K562 (cell line): ENCODE data around the gene CPED1. TPM values are rescaled to one million over a fixed set of nuclear protein-coding genes. Genes with fewer than 3 reads are reported as not detected.

Experiments
- ATAC-seq: fragments of 200-7000 bp; cut with Tn5 transposase; 3 replicates; pipeline ENCODE4 v1.9.1; 2020; ENCODE audit warnings: moderate library complexity
- BruUV-seq: library from RNA; stranded (reverse); fragments of 400-500 nt; replicated peaks from 2 replicates; lab custom pipeline; 2021; lab: Mats Ljungman, UMichigan
- CTCF ChIA-PET: fragments of 300-600 bp; formaldehyde crosslinking; extraction: SDS; loops from one replicate; lab custom pipeline; 2021; ENCODE audit warnings: low intra/inter-chr PET ratio; lab: Yijun Ruan, JAX
- POLR2A ChIA-PET: fragments of 300-600, 350-650 bp; sonication (Branson Sonifier 250); formaldehyde crosslinking; extraction: SDS; loops from one replicate; lab custom pipeline; 2021; ENCODE audit warnings: antibody characterized with exemption, inconsistent platforms; lab: Yijun Ruan, JAX
- DNase-seq, 4 experiments: peaks; one replicate each; pipeline versions ENCODE4 v3.0.0 to v3.0.0-alpha.2; 2011 to 2018; ENCODE audit warnings: low spot score in 3 of 4, mixed read lengths in 3 of 4; ENCODE audit errors: extremely low read depth in 1 of 4
- FAIRE-seq: peaks from 2 replicates; lab custom pipeline; 2011; peaks lifted over from hg19 to GRCh38; lab: Jason Lieb, UNC
- H2AFZ ChIP-seq: 2 replicates; pipeline ENCODE4 v1.6.0; 2011; ENCODE audit warnings: low read depth, low read length, control low read depth, inconsistent platforms
- H3K27ac ChIP-seq: fragments of 200-600 bp; 3 replicates; pipeline ENCODE4 v1.8.0; 2011; ENCODE audit warnings: low read depth, mild to moderate bottlenecking, control low read depth, inconsistent platforms, low read length, moderate library complexity, mixed read lengths; ENCODE audit errors: extremely low read depth
- H3K27me3 ChIP-seq, 2 experiments: fragments of 300-600 bp in 1 of 2; 2 replicates in 1 of 2; 3 replicates in 1 of 2; pipeline versions ENCODE4 v1.6.0 to v1.8.0; 2011; ENCODE audit warnings: inconsistent platforms in 2 of 2, low read length in 2 of 2, mild to moderate bottlenecking in 1 of 2, mixed read lengths in 1 of 2, moderate library complexity in 1 of 2; ENCODE audit not compliant: control insufficient read depth in 2 of 2, insufficient read depth in 2 of 2
- H3K36me3 ChIP-seq: fragments of 300-600 bp; 3 replicates; pipeline ENCODE4 v1.8.0; 2011; ENCODE audit warnings: mild to moderate bottlenecking, low read length, inconsistent platforms; ENCODE audit not compliant: control insufficient read depth, insufficient read depth
- H3K4me1 ChIP-seq, 2 experiments: fragments of 200-600 bp in 1 of 2; replicated peaks in 1 of 2; 2 replicates in 1 of 2; 3 replicates in 1 of 2; pipeline versions ENCODE4 v1.5.1 to v1.8.0; 2011; ENCODE audit warnings: inconsistent platforms in 2 of 2, low read length in 2 of 2, mild to moderate bottlenecking in 1 of 2, mixed read lengths in 1 of 2, moderate library complexity in 1 of 2; ENCODE audit not compliant: control insufficient read depth in 2 of 2, insufficient read depth in 2 of 2
- H3K4me2 ChIP-seq: 2 replicates; pipeline ENCODE4 v1.6.1; 2011; ENCODE audit warnings: low read length, control low read depth, inconsistent platforms, mixed read lengths; ENCODE audit not compliant: insufficient read depth
- H3K4me3 ChIP-seq: fragments of 200-600 bp; sonication (generic), shearing (Covaris generic); 2 replicates; pipeline ENCODE4 v1.5.1; 2016; ENCODE audit warnings: control low read depth, inconsistent platforms
- H3K79me2 ChIP-seq: fragments of 200-600 bp; 3 replicates; pipeline ENCODE4 v1.8.0; 2011; ENCODE audit warnings: low read length, inconsistent platforms; ENCODE audit not compliant: control insufficient read depth, insufficient read depth
- H3K9ac ChIP-seq, 2 experiments: 2 replicates each; pipeline versions ENCODE4 v1.6.0 to v1.6.1; 2011; ENCODE audit warnings: low read depth in 2 of 2, low read length in 2 of 2, control low read depth in 1 of 2, inconsistent platforms in 1 of 2, mild to moderate bottlenecking in 1 of 2, mixed read lengths in 1 of 2; ENCODE audit not compliant: insufficient read depth in 1 of 2
- H3K9me1 ChIP-seq: one replicate; pipeline ENCODE4 v1.6.0; 2011; ENCODE audit warnings: inconsistent platforms, mild to moderate bottlenecking, low read length, moderate library complexity; ENCODE audit not compliant: control insufficient read depth, insufficient read depth
- H3K9me3 ChIP-seq: replicated peaks from 2 replicates; pipeline ENCODE4 v1.5.1; 2011; ENCODE audit warnings: low read depth, low read length, inconsistent platforms; ENCODE audit not compliant: control insufficient read depth, insufficient read depth
- H4K20me1 ChIP-seq: replicated peaks from 2 replicates; pipeline ENCODE4 v1.6.1; 2011; ENCODE audit warnings: low read length, inconsistent platforms, mixed read lengths; ENCODE audit not compliant: control insufficient read depth, insufficient read depth
- ELF4 ChIP-seq: fragments of 450-650 bp; formaldehyde crosslinking; IDR thresholded peaks from 2 replicates; pipeline ENCODE4 v1.4.0; 2022; ENCODE audit warnings: missing genetic modification characterization
- GABPB1 ChIP-seq: sonication (generic); formaldehyde crosslinking; IDR thresholded peaks from 2 replicates; pipeline ENCODE4 v1.8.0; 2022; ENCODE audit warnings: mild to moderate bottlenecking, missing genetic modification reagents
- KLF1 ChIP-seq: fragments of 450-650 bp; IDR thresholded peaks from 2 replicates; pipeline ENCODE4 v1.6.1; 2016; ENCODE audit warnings: missing genetic modification characterization, missing compliant biosample characterization
- LARP7 ChIP-seq: fragments of 450-650 bp; IDR thresholded peaks from 2 replicates; pipeline ENCODE4 v1.6.1; 2016
- NCOA4 ChIP-seq: fragments of 450-650 bp; IDR thresholded peaks from 2 replicates; pipeline ENCODE4 v1.6.1; 2018; ENCODE audit warnings: mild to moderate bottlenecking; ENCODE audit not compliant: partially characterized antibody
- NCOR1 ChIP-seq: fragments of 450-650 bp; IDR thresholded peaks from 2 replicates; pipeline ENCODE4 v1.6.1; 2016; ENCODE audit warnings: mild to moderate bottlenecking, moderate library complexity
- NR2C2 ChIP-seq, 2 experiments: fragments of 200-800 bp in 1 of 2; sonication (Bioruptor generic) in 1 of 2; sonication (generic) in 1 of 2; formaldehyde crosslinking in 1 of 2; IDR thresholded peaks; 2 replicates each; pipeline versions ENCODE4 v1.6.1 to v1.8.0; 2016 to 2022; ENCODE audit warnings: mild to moderate bottlenecking in 1 of 2, missing compliant biosample characterization in 1 of 2, missing genetic modification characterization in 1 of 2, missing genetic modification reagents in 1 of 2
- RAD51 ChIP-seq: fragments of 450-650 bp; IDR thresholded peaks from 2 replicates; pipeline ENCODE4 v1.7.1; 2016; ENCODE audit warnings: low read depth, mild to moderate bottlenecking, borderline replicate concordance
- ZBTB1 ChIP-seq: sonication (generic); formaldehyde crosslinking; IDR thresholded peaks from 2 replicates; pipeline ENCODE4 v1.8.1; 2023; ENCODE audit warnings: missing genetic modification reagents, low read depth, mild to moderate bottlenecking, borderline replicate concordance
- ZNF668 ChIP-seq: fragments of 250-450 bp; sonication (Bioruptor Pico); IDR thresholded peaks from 2 replicates; pipeline ENCODE4 v1.8.0; 2022; ENCODE audit warnings: mild to moderate bottlenecking, inconsistent platforms
- WGBS: fragments of 100-300 bp; shearing (Covaris generic); methylation state at CpG from one replicate; pipeline ENCODE4 v1.1.6; 2016; ENCODE audit warnings: low coverage, mixed read lengths; ENCODE audit not compliant: insufficient coverage; ENCODE audit errors: missing lambda C conversion rate; 5-methylcytosine and 5-hydroxymethylcytosine counted together
- in situ Hi-C: fragments of 300-500 bp; cut with MboI; formaldehyde crosslinking; loops from 4 replicates; pipeline ENCODE4 v1.15.0; 2018; ENCODE audit warnings: inconsistent platforms, mixed read lengths
- intact Hi-C: fragments of 100-400 bp; cut with micrococcal nuclease; formaldehyde crosslinking; loops from 2 replicates; pipeline ENCODE4 v1.14.2; 2022
- polyA plus RNA-seq, 8 experiments: library from polyadenylated mRNA; depleted of rRNA in 4 of 8; stranded (reverse) in 5 of 8; unstranded in 3 of 8; fragments of >200 nt; fragmentation: Nextera tagmentation in 2 of 8; fragmentation: Illumina TruSeq in 1 of 8; extraction: Ambion mirVana in 2 of 8; extraction: Trizol in 1 of 8; gene quantifications; 2 replicates each; pipeline versions ENCODE4 v1.2.1 to v1.2.3, GENCODE V29; 2011 to 2014; ENCODE audit warnings: inconsistent platforms in 1 of 8, missing spikeins in 1 of 8
- total RNA-seq, 7 experiments: library from RNA; depleted of rRNA in 6 of 7; stranded (reverse); fragments of >200 nt in 6 of 7; fragmentation: Illumina TruSeq in 2 of 7; extraction: Trizol in 2 of 7; gene quantifications; 2 replicates each; pipeline versions ENCODE4 v1.2.1 to v1.2.3, GENCODE V29; 2011 to 2021; ENCODE audit warnings: low replicate concordance in 1 of 7
- TF ChIP-seq, protein P1 (sequence below): fragments of 250-450 bp; sonication (Bioruptor Pico); IDR thresholded peaks from 2 replicates; pipeline ENCODE4 v1.8.0; 2022; ENCODE audit warnings: inconsistent platforms, mild to moderate bottlenecking, moderate library complexity, borderline replicate concordance

CPED1 gene
- total and polyA plus RNA-seq, 9 of the 15 experiments (the other 6 are each of a cell fraction or from before 2014, with no cell fraction given): 195 to 393 (median 290) TPM

DNA sequence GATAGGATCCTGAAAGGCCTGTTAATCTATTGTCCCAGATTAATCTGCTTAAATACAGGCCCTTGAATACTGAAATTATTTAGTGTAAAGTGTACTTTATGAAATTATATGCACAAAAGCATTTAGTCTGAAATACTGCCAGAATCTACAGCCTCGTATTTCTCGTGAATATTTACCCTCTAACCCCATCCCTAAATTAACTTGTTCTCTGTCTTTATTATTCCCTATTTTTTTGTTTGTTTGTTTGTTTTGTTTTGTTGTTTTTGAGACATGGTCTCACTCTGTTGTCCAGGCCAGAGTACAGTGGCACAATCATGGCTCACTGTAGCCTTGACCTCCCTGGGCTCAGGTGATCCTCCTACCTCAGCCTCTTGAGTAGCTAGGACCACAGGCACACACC, 2.7 kb upstream of the CPED1 start:
- Histone ChIP-seq H3K9me1 (no peaks in the 10 kb centered on the region), H3K4me1 (peaks cover 16 to 45% of the 10 kb centered on the region in 2 experiments), H2AFZ (no peak overlapping the region), H3K27ac (0 out of 3 replicates have a peak overlapping the region, but pooled peaks have one; percentile 1), H3K36me3 (peaks cover 3% of the 10 kb centered on the region; the same call in 2 of the 3 replicates), H3K79me2 (peaks cover 33% of the 10 kb centered on the region), H3K27me3 (no peaks in the 10 kb centered on the region), H3K4me2 (no peak overlapping the region), H4K20me1 (no peaks in the 10 kb centered on the region), H3K9ac (no peak overlapping the region), H3K9me3 (no peaks in the 10 kb centered on the region), H3K4me3 (no peak overlapping the region)
- DNase-seq (no peak), FAIRE-seq (no peak), ATAC-seq (no peak)
- CTCF ChIA-PET: interaction anchor here (8.5 kb wide), 1 partner anchor 93 kb away, joined by 129 read pairs; no protein-coding TSS in a partner anchor
- no peak for TF ChIP-seq NCOR1
- TF ChIP-seq ZNF668 (CRISPR knock-in tag): 0 out of 2 replicates have a peak, but pooled peaks have one; percentile 62
- TF ChIP-seq LARP7: 0 out of 2 replicates have a peak, but pooled peaks have one; percentile 57
- TF ChIP-seq ELF4: 0 out of 2 replicates have a peak, but pooled peaks have one; percentile 56
- intact Hi-C loops: loop anchor here (5.0 to 10.0 kb wide), 4 partner anchors 179 to 559 kb away; partner anchors contain the start of gene FAM3C
- in situ Hi-C loops: no loop called here
- no TSS peak for BruUV-seq
- WGBS: 66% methylated on average over 2 of the region's 2 CpGs
- POLR2A ChIA-PET: interaction anchor here (0.6 to 1.4 kb wide), 3 partner anchors 27 to 116 kb away, joined by 3 to 5 read pairs (median 3); partner anchors contain the start of gene ING3

DNA sequence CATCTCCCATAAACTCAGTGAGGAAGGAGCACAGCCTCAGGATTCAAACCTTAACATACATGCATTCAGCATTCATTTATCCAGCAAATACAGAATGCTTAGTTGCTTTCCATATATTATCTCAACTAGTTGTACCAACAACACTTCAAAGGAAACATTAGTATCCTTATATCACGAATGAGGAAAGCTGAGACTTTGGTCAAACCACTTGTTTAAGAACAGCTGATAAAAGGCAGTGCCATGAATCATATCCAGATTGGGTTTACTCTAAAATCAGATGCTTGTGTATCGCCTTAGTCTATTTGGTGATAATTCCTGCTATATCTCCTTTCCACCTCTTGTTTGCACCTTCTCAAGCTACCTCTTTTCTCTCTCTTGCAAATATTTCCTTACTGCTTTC, 1.9 kb upstream of the CPED1 start:
- Histone ChIP-seq H3K9me1 (no peaks in the 10 kb centered on the region), H4K20me1 (no peaks in the 10 kb centered on the region), H2AFZ (no peak overlapping the region), H3K79me2 (peaks cover 41% of the 10 kb centered on the region), H3K36me3 (peaks cover 10% of the 10 kb centered on the region; the same call in 2 of the 3 replicates), H3K4me2 (no peak overlapping the region), H3K27ac (no peak overlapping the region), H3K4me3 (no peak overlapping the region), H3K9ac (no peak overlapping the region; a peak in 1 of 4 replicates), H3K4me1 (peaks cover 15 to 43% of the 10 kb centered on the region in 2 experiments), H3K27me3 (no peaks in the 10 kb centered on the region), H3K9me3 (no peaks in the 10 kb centered on the region)
- in situ Hi-C loops: no loop called here
- DNase-seq (no peak), FAIRE-seq (no peak), ATAC-seq (no peak)
- ChIA-PET CTCF (interaction anchor here (0.8 to 8.5 kb wide), 3 partner anchors 60 to 120 kb away, joined by 3 to 129 read pairs (median 3); no protein-coding TSS in a partner anchor), POLR2A (interaction anchor here (0.7 to 5.0 kb wide), 5 partner anchors 10 to 96 kb away, joined by 3 to 41 read pairs (median 5); partner anchors contain the start of gene ING3)
- WGBS: 32% methylated on average over 2 of the region's 2 CpGs
- intact Hi-C loops: loop anchor here (1.0 to 10.0 kb wide), 8 partner anchors 36 to 558 kb away; partner anchors contain the start of genes FAM3C and ING3
- BruUV-seq: no TSS peak
- TF ChIP-seq GABPB1: no peak
- no peak for TF ChIP-seq NR2C2 (CRISPR knock-in tag; IDR thresholded peaks at IDR 0.05)
- no peak; the same call in 1 of the 2 replicates for TF ChIP-seq NR2C2 (tag; IDR thresholded peaks at IDR 0.05)
- TF ChIP-seq, protein P1, sequence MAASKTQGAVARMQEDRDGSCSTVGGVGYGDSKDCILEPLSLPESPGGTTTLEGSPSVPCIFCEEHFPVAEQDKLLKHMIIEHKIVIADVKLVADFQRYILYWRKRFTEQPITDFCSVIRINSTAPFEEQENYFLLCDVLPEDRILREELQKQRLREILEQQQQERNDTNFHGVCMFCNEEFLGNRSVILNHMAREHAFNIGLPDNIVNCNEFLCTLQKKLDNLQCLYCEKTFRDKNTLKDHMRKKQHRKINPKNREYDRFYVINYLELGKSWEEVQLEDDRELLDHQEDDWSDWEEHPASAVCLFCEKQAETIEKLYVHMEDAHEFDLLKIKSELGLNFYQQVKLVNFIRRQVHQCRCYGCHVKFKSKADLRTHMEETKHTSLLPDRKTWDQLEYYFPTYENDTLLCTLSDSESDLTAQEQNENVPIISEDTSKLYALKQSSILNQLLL (CRISPR knock-in tag): no peak
- TF ChIP-seq NCOA4: no peak
- no peak for TF ChIP-seq KLF1 (tag)
- TF ChIP-seq RAD51: no peak
- no peak for TF ChIP-seq ZBTB1 (CRISPR knock-in tag)
